Measurements from ENCODE around the gene CDKN2AIPNL. TPM values are rescaled to one million over a fixed set of nuclear protein-coding genes. Genes with fewer than 3 reads are reported as not detected.

Gene CDKN2AIPNL
- total RNA-seq, 1 donor from 2014 or later, result 37.1 TPM

DNA sequence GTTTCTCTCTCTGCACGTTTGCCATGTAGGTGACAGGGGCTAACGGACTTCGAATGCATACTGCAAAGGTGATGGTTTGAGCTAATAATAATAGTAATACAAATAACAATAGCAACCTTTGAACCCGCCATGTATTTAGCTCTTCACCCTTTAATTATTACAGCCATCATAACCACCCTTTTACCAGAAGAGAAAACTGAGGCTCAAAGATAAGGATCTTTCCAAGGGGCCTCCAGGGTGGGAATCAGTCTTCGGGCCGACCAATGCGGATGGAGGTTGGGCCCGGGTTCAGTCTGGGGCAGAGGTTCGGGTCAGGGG, 494 bp downstream of the CDKN2AIPNL start:
- Histone ChIP-seq H3K27me3 (ENCODE audit: control insufficient read depth, insufficient read depth, low read length) (no peaks in the 10 kb centered on the region), H3K4me3 (ENCODE audit: low read depth, low read length) (peak overlapping the region; percentile 90), H3K36me3 (ENCODE audit: control insufficient read depth, insufficient read depth, low read length) (peaks cover 2% of the 10 kb centered on the region)
- no peak for DNase-seq (ENCODE audit: low read depth)
- FAIRE-seq, result no peak
- TF ChIP-seq CTCF (IDR thresholded peaks at IDR 0.05; ENCODE audit: insufficient read depth, low read length, severe bottlenecking), result no peak

DNA sequence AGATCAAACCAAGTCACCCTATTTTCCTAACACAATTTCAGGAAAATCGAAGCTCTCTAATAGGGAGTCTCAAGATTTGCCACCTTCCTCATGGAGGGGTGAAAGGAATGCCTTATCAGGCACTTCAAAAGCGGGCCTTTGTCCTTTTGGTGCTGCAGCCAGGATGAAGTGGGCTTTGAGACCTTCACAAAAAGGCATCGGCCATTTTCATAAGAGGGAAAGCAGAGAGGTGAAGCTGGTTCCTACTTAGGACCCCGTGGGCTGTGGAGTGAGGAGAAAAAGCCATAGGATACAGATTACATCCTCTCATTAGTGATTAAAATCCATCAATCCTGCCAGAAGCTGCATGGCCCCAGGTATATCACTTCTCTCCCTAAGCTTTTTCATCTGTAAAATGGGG, 859 bp downstream of the CDKN2AIPNL start:
- FAIRE-seq (no peak), DNase-seq (ENCODE audit: low read depth) (no peak)
- TF ChIP-seq CTCF (IDR thresholded peaks at IDR 0.05; ENCODE audit: insufficient read depth, low read length, severe bottlenecking), result no peak
- H3K27me3 ChIP-seq (ENCODE audit: control insufficient read depth, insufficient read depth, low read length), result no peaks in the 10 kb centered on the region
- peak overlapping the region; percentile 90 for H3K4me3 ChIP-seq (ENCODE audit: low read depth, low read length)
- peaks cover 2% of the 10 kb centered on the region for H3K36me3 ChIP-seq (ENCODE audit: control insufficient read depth, insufficient read depth, low read length)

GRCh38 chr5:134409321-134409720, 2.4 kb downstream of the CDKN2AIPNL start:
- Histone ChIP-seq H3K27me3 (ENCODE audit: control insufficient read depth, insufficient read depth, low read length) (no peaks in the 10 kb centered on the region), H3K36me3 (ENCODE audit: control insufficient read depth, insufficient read depth, low read length) (peaks cover 2% of the 10 kb centered on the region), H3K4me3 (ENCODE audit: low read depth, low read length) (no peak overlapping the region)
- no peak for FAIRE-seq
- DNase-seq (ENCODE audit: low read depth), result peak; percentile 6
- no peak for TF ChIP-seq CTCF (IDR thresholded peaks at IDR 0.05; ENCODE audit: insufficient read depth, low read length, severe bottlenecking)

- no peak overlapping the region for H3K4me3 ChIP-seq (ENCODE audit: low read depth, low read length)
- peak; percentile 23 for FAIRE-seq
- H3K36me3 ChIP-seq (ENCODE audit: control insufficient read depth, insufficient read depth, low read length), result peaks cover 2% of the 10 kb centered on the region
- H3K27me3 ChIP-seq (ENCODE audit: control insufficient read depth, insufficient read depth, low read length), result no peaks in the 10 kb centered on the region
- DNase-seq (ENCODE audit: low read depth), result peak; percentile 35
- no peak for TF ChIP-seq CTCF (IDR thresholded peaks at IDR 0.05; ENCODE audit: insufficient read depth, low read length, severe bottlenecking)
These were observed 5.3 kb downstream of the CDKN2AIPNL start for GRCh38 chr5:134406390-134406789.

DNA sequence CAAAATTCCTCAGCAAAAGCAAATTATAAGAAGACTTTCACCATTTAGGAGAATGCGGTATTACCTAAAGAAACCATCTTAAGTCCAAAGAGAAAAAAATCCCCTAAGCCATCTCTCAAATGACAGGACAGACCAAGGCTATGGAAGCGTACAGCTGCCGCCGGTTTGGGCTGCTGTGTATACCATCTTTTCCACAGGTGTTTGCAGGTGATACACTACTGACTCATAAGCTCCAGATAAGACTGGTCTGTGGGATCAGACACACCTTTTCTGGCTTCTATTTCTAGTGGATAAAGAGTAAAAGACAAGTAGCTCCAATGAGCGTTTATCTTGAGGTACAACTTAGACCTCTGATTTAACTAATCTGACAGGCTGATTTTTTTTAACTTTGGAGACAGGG, 7.7 kb downstream of the CDKN2AIPNL start:
- DNase-seq (ENCODE audit: low read depth) (peak; percentile 79), FAIRE-seq (no peak)
- no peak for TF ChIP-seq CTCF (IDR thresholded peaks at IDR 0.05; ENCODE audit: insufficient read depth, low read length, severe bottlenecking)
- Histone ChIP-seq H3K27me3 (ENCODE audit: control insufficient read depth, insufficient read depth, low read length) (no peaks in the 10 kb centered on the region), H3K4me3 (ENCODE audit: low read depth, low read length) (no peak overlapping the region), H3K36me3 (ENCODE audit: control insufficient read depth, insufficient read depth, low read length) (no peaks in the 10 kb centered on the region)

DNA sequence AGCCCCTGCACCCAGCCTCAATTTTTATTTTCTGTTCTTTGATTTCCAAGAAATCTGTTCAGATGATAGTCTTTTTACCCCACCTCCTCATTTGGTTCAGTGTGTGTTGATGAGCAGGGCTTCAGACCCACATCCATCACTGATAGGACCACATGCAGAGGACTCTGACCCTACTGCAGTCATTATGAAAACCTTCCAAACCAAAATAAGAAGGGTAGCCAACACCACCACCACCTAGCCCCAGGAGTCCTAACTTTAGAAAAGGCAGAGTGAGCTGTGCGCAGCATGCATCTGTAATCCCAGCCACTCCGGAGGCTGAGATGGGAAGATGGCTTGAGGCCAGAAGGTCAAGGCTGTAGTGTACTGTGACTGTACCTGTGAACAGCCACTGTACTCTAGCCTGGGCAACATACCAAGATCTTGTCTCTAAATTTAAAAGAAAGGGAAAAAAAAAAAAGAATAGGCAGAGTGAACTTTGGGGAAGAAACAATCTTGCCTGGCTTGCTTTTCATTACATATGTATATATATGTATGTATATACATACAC, 13.0 kb downstream of the CDKN2AIPNL start:
- Histone ChIP-seq H3K4me3 (ENCODE audit: low read depth, low read length) (no peak overlapping the region), H3K27me3 (ENCODE audit: control insufficient read depth, insufficient read depth, low read length) (no peaks in the 10 kb centered on the region), H3K36me3 (ENCODE audit: control insufficient read depth, insufficient read depth, low read length) (peaks cover 1% of the 10 kb centered on the region)
- no peak for TF ChIP-seq CTCF (IDR thresholded peaks at IDR 0.05; ENCODE audit: insufficient read depth, low read length, severe bottlenecking)
- FAIRE-seq (no peak), DNase-seq (ENCODE audit: low read depth) (no peak)
